ENCODE measurements around the gene TNFRSF1A. TPM values are rescaled to one million over a fixed set of nuclear protein-coding genes. Genes with fewer than 3 reads are reported as not detected.

The TNFRSF1A gene
- total and polyA plus RNA-seq, 2 of the 13 experiments (the other 11 are each of a cell fraction or from before 2014, with no cell fraction given): 41.5 to 61.2 TPM

- no peak for TF ChIP-seq CEBPZ (IDR thresholded peaks at IDR 0.05; ENCODE audit: low read length)
- TF ChIP-seq ATF2 (CRISPR knock-in tag; IDR thresholded peaks at IDR 0.05): no peak
- no peak for TF ChIP-seq CENPBD1 (CRISPR knock-in tag; IDR thresholded peaks at IDR 0.05; ENCODE audit: borderline replicate concordance, low read depth)
- TF ChIP-seq FOXA1 (IDR thresholded peaks at IDR 0.05): no peak
- no peak; the same call in 1 of the 2 replicates for TF ChIP-seq FOXA1 (CRISPR knock-in tag; IDR thresholded peaks at IDR 0.05)
- no peak for TF ChIP-seq SETDB1 (CRISPR knock-in tag; IDR thresholded peaks at IDR 0.05; ENCODE audit: borderline replicate concordance)
- TF ChIP-seq ZNF564 (CRISPR knock-in tag; IDR thresholded peaks at IDR 0.05): no peak
- no peak for TF ChIP-seq RBFOX2 (IDR thresholded peaks at IDR 0.05; ENCODE audit: low read depth, low read length)
- TF ChIP-seq HBP1 (CRISPR knock-in tag; IDR thresholded peaks at IDR 0.05; ENCODE audit: low read depth): no peak
- no peak for TF ChIP-seq ARID2 (CRISPR knock-in tag; IDR thresholded peaks at IDR 0.05; ENCODE audit: borderline replicate concordance)
- no peak for TF ChIP-seq GLMP (CRISPR knock-in tag; IDR thresholded peaks at IDR 0.05; ENCODE audit: borderline replicate concordance)
- TF ChIP-seq ELF3 (CRISPR knock-in tag; IDR thresholded peaks at IDR 0.05): no peak
- TF ChIP-seq ZNF17 (CRISPR knock-in tag; IDR thresholded peaks at IDR 0.05): no peak
- no peak for TF ChIP-seq ZNF180 (CRISPR knock-in tag; IDR thresholded peaks at IDR 0.05; ENCODE audit: borderline replicate concordance, low read depth)
- no peak for TF ChIP-seq FOXO4 (CRISPR knock-in tag; conservative IDR thresholded peaks at IDR 0.05)
- TF ChIP-seq KDM1A (CRISPR knock-in tag; IDR thresholded peaks at IDR 0.05): 0 out of 2 replicates have a peak, but pooled peaks have one; percentile 18
- TF ChIP-seq HOXA7 (CRISPR knock-in tag; IDR thresholded peaks at IDR 0.05): no peak
- no peak for TF ChIP-seq PCBP2 (optimal IDR thresholded peaks at IDR 0.05; ENCODE audit: low read depth, low read length, poor library complexity, severe bottlenecking)
- TF ChIP-seq FOXM1 (CRISPR knock-in tag; IDR thresholded peaks at IDR 0.05): no peak
- no peak for TF ChIP-seq CC2D1A (CRISPR knock-in tag; IDR thresholded peaks at IDR 0.05)
- TF ChIP-seq ZNF615 (CRISPR knock-in tag; IDR thresholded peaks at IDR 0.05; ENCODE audit: borderline replicate concordance): no peak
These were observed 62.2 kb downstream of the TNFRSF1A start (continued) for GRCh38 chr12:6279631-6280030.
